Type B pancreatic cell (in vitro differentiated cells): ENCODE results near the gene FAM180B. TPM values are rescaled to one million over a fixed set of nuclear protein-coding genes. Genes with fewer than 3 reads are reported as not detected.

ENCODE experiments used
- DNase-seq: peaks from one replicate; pipeline ENCODE4 v3.0.0; 2021; ENCODE audit warnings: mixed read lengths; ENCODE audit not compliant: unreplicated experiment; ENCODE audit errors: extremely low spot score
- H3K27ac Mint-ChIP-seq: 2 replicates; pipeline ENCODE4 v1.8.0; 2021; ENCODE audit warnings: mild to moderate bottlenecking, mixed read lengths
- H3K27me3 Mint-ChIP-seq: 2 replicates; pipeline ENCODE4 v1.8.0; 2021; ENCODE audit warnings: mixed read lengths
- H3K36me3 Mint-ChIP-seq: 2 replicates; pipeline ENCODE4 v1.8.0; 2021; ENCODE audit warnings: mixed read lengths
- H3K4me1 Mint-ChIP-seq: one replicate; pipeline ENCODE4 v1.8.0; 2021; ENCODE audit warnings: mixed read lengths; ENCODE audit not compliant: unreplicated experiment
- H3K4me3 Mint-ChIP-seq: 2 replicates; pipeline ENCODE4 v1.8.0; 2021; ENCODE audit warnings: mild to moderate bottlenecking, mixed read lengths
- H3K9me3 Mint-ChIP-seq: 2 replicates; pipeline ENCODE4 v1.8.0; 2021; ENCODE audit warnings: mixed read lengths
- CTCF ChIP-seq: fragments of 200-600 bp; sonication (generic); conservative IDR thresholded peaks from 2 replicates; pipeline ENCODE4 v1.5.0; 2021; ENCODE audit warnings: antibody characterized with exemption, mild to moderate bottlenecking
- total RNA-seq: library from RNA; stranded (reverse); gene quantifications from 2 replicates; pipeline ENCODE4 v1.2.1, GENCODE V29; 2021; ENCODE audit warnings: low replicate concordance

The FAM180B gene
- total RNA-seq, 1 donor from 2014 or later, result 0.43 TPM

- H3K27ac Mint-ChIP-seq, result peak within 1 kb of the TSS; percentile 75
- peaks cover 5% of the 10 kb centered on the region for H3K4me1 Mint-ChIP-seq
- DNase-seq, result peak; percentile 83
These were observed 20.9 kb upstream of the FAM180B start, which contains the start of gene PTPMT1 for GRCh38 chr11:47565340-47566148. Gene PTPMT1 (plus strand): TSS chr11:47565599. CDS start chr11:47565623, 24 bp downstream.

GRCh38 chr11:47566149-47566698 is 20.3 kb upstream of the FAM180B start:
- TF ChIP-seq CTCF, result no peak
- no peak for DNase-seq
- Mint-ChIP-seq H3K4me1 (peaks cover 5% of the 10 kb centered on the region), H3K27ac (peak overlapping the region; percentile 75), H3K36me3 (peaks cover 3% of the 10 kb centered on the region), H3K4me3 (peak overlapping the region; percentile 88), H3K27me3 (no peaks in the 10 kb centered on the region), H3K9me3 (no peaks in the 10 kb centered on the region)

More at GRCh38 chr11:47565340-47566148, 20.9 kb upstream of the FAM180B start, which contains the start of gene PTPMT1:
- Mint-ChIP-seq H3K4me3 (peak within 1 kb of the TSS; percentile 88), H3K27me3 (no peaks in the 10 kb centered on the region), H3K9me3 (no peaks in the 10 kb centered on the region), H3K36me3 (no peaks in the 10 kb centered on the region)
- no peak for TF ChIP-seq CTCF

- Mint-ChIP-seq H3K27me3 (no peaks in the 10 kb centered on the region), H3K9me3 (no peaks in the 10 kb centered on the region), H3K4me3 (no peak overlapping the region), H3K4me1 (peaks cover 5% of the 10 kb centered on the region), H3K27ac (no peak overlapping the region), H3K36me3 (peaks cover 12% of the 10 kb centered on the region)
- no peak for DNase-seq
- no peak for TF ChIP-seq CTCF
These were observed 16.8 kb upstream of the FAM180B start for GRCh38 chr11:47569646-47570045.

GRCh38 chr11:47570651-47571356 is 15.7 kb upstream of the FAM180B start:
- DNase-seq, result no peak
- Mint-ChIP-seq H3K9me3 (no peaks in the 10 kb centered on the region), H3K4me1 (peaks cover 5% of the 10 kb centered on the region), H3K36me3 (peaks cover 12% of the 10 kb centered on the region), H3K27ac (no peak overlapping the region), H3K27me3 (no peaks in the 10 kb centered on the region), H3K4me3 (no peak overlapping the region)
- no peak for TF ChIP-seq CTCF

GRCh38 chr11:47571357-47571729 is 15.1 kb upstream of the FAM180B start:
- Mint-ChIP-seq H3K27me3 (no peaks in the 10 kb centered on the region), H3K4me1 (peaks cover 5% of the 10 kb centered on the region), H3K27ac (no peak overlapping the region), H3K36me3 (peaks cover 12% of the 10 kb centered on the region), H3K4me3 (no peak overlapping the region), H3K9me3 (no peaks in the 10 kb centered on the region)
- TF ChIP-seq CTCF, result no peak
- DNase-seq, result no peak
